Activated CD4-positive, alpha-beta T cell treated with anti-CD3 and anti-CD28 coated beads for 24 hours (primary cell): ENCODE data around the gene AK3.

Experiments
- DNase-seq, 2 donors: peaks; one replicate each; pipeline ENCODE4 v3.0.0-alpha.2; 2020; ENCODE audit warnings: low read depth in 2 of 2

Gene AK3

DNA sequence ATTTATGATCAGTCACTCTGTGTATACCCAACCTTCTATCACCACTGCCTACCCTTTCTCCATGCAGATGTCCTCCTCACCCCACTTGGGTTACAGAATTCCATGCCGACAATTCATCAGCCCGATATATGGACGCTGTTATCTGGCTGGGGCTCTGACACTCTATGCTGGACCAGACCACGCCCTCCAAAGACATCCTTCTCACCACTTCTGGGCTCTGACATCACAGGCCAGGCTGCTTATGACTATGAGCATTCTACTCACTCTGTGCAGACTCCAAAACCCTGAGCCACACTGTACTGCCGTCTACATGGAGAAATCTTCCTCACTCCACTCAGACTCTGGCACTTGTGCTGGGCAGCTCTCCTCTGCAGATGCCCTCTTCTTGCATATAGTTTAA lies 7.6 kb upstream of the AK3 start:
- no peak for DNase-seq

DNA sequence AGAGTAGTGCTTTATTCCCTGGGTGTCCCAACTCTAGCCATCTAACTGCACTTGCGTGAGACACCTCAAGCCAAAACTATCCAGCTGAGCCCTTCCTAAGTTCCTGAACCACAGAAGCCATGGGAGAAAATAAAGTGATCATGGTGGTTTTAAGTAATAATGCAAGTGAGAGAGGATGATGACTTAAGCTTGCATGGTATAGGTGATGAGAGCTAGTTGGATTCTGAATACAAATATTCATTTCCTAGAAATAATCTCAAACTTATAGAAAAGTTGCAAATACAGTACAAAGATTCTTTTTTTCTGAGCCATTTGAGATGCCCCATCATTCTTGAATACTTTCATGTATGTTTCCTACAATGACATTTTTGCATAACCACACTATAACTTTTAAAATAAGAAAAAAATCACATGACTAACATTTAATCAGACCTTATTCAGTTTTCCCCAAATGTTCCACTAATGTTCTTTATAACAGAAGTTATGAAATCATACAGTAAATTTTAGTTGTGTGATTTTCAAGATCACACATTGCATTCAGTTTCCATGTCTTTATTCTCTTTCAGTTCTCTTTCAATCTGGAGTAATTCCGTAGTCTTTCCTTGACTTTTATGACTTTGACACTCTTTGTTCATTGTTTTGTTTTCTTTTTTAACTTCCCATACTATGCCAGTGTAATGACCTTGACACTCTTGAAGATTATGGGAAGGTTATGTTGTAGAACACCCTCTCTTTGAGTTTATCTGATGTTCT lies 5.5 kb upstream of the AK3 start:
- DNase-seq = no peak

- DNase-seq = no peak
Measured at GRCh38 chr9:4743131-4743875, 2.3 kb upstream of the AK3 start.

DNA sequence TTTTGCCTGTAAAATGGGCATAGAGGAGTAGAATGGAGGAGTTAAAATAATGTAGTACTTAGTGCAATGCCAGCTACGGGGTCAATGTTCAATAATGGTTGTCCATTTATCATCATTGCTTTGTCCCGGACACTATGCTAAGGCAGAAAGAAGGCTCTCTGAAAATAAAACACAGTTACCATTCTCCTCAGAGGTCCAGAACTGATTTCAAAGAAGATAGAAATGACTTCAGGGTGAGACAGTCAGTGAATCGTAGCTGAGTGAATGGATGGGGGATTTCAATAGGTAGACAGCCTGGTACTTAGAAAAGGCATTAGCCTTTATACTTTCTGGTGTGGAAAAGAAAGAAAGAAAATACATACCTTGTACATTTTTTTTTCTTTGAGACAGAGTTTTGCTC lies 1.2 kb upstream of the AK3 start:
- no peak for DNase-seq

- no peak for DNase-seq
Measured at GRCh38 chr9:4741365-4742089, 525 bp upstream of the AK3 start.

DNA sequence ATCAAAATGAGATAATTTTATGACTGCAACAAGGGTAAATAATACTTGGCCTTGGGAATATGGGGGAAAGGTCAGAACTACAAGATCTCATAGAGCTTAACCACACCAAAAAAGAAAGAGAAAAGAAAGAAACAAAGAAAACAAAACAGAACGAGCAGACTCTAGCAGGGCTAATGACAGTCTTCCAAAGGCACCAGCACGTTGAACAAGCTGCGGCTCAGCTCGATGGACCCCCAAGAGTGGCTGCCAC lies 689 bp downstream of the AK3 start:
- DNase-seq = no peak

GRCh38 chr9:4739587-4740387 lies 1.2 kb downstream of the AK3 start:
- no peak for DNase-seq

GRCh38 chr9:4738866-4739586 lies 2.0 kb downstream of the AK3 start:
- DNase-seq = no peak

- DNase-seq = no peak
Measured at GRCh38 chr9:4734150-4734549, 6.9 kb downstream of the AK3 start.

GRCh38 chr9:4732890-4733289 lies 8.1 kb downstream of the AK3 start:
- no peak for DNase-seq

DNA sequence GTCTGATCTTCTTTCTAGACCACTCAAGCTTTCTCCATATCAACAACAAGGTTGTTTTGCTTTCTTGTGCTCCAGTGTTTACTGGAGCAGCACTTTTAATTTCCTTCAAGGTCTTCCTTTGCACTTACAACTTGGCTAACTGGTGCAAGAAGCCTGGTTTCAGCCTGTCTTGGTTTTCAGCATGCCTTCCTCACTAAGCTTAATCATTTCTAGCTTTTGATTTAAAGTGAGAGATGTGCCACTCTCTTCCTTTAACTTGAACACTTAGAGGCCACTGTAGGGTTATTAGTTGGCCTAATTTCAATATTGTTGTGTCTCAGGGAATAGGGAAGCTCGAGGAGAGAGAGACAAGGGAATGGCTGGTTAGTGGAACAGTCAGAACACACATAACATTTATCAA lies 13.4 kb downstream of the AK3 start:
- DNase-seq = no peak

GRCh38 chr9:4725706-4726442 lies 15.1 kb downstream of the AK3 start:
- DNase-seq = no peak

DNA sequence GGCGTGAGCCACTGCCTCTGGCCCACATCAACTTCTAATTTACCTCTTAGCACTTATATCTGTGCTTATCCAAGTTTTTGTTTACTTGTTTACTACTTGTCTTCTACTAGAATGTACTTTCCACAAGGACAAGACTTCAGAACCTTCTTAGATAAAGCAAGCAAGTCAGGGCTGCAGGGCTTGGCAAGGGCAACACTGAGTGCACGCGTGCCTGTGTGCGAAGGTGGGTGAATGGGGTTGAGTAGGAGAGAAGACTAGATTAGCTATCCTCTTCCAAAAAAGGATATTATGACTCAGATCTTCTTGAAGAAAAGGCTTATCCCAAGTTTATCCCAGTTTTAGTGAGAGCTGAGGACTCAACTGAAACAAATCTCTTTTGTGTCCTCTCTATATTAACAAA lies 19.3 kb downstream of the AK3 start:
- DNase-seq = no peak

GRCh38 chr9:4718911-4719310 lies 22.1 kb downstream of the AK3 start:
- DNase-seq = no peak

DNA sequence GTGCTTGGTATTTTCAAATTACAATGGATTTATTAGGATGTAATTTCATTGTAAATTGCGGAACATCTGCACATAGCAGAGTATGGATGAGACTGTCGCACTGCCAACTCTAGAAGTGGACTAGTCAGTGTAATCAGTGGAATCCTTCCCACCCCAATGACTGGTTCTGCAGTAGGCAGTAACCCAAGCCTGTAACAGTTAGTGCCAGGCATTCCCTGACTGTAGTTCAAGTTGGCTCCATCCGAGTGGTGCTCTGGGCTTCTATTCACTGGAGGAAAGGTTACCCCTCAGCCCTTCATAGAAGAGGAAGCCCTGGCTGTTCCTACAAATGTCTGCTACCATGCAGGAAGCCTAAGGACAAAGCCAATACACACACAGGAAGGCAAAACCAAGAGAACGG lies 23.2 kb downstream of the AK3 start:
- DNase-seq = no peak

- DNase-seq = no peak
Measured at GRCh38 chr9:4716163-4716562, 24.8 kb downstream of the AK3 start.

DNA sequence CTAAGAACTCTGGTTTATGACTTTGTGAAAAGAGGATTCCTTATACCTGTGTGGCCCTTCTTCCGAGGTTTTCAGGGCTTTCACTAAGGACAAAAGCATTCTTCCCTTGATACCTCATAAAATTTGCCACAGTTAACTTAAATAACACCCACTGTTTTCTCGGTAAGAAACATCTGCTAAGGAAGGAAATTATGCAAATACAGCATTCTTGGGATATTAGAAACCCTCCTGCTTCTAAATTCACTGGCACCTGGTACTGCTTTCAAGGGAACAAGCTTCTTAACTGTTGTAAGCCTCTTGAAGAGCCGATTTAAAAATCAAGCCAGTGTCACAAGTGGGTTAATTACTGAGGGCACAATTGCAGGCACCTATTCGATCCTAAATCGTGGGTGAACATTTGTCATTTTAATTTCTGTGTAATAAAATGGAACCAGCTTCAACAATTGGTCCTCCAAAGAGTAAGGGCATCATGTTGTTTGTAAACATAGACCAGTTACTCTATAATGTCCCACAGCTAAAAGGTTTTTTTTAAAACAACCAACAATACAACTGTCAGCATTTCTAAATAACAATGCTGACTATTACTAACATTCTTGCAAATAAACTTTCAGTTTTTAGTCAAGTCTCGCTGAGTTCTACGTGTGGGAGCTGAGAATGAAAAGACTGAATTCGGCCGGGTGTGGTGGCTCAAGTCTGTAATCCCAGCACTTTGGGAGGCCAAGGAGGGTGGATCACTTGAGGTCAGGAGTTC lies 26.6 kb downstream of the AK3 start:
- no peak for DNase-seq

DNA sequence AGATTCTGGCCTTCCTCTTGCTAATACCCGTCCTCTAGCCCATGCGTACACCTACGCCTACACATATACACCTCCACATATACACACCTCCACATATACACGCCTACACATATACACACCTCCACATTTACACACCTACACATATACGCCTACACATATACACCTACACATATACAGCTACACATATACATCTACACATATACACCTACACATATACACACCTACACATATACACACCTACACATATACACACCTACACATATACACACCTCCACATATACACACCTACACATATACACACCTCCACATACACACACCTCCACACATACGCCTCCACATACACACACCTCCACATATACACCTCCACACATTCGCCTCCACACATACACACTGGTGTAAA lies 27.2 kb downstream of the AK3 start:
- DNase-seq = no peak

- DNase-seq = no peak
Measured at GRCh38 chr9:4709380-4709779, 31.6 kb downstream of the AK3 start.

DNA sequence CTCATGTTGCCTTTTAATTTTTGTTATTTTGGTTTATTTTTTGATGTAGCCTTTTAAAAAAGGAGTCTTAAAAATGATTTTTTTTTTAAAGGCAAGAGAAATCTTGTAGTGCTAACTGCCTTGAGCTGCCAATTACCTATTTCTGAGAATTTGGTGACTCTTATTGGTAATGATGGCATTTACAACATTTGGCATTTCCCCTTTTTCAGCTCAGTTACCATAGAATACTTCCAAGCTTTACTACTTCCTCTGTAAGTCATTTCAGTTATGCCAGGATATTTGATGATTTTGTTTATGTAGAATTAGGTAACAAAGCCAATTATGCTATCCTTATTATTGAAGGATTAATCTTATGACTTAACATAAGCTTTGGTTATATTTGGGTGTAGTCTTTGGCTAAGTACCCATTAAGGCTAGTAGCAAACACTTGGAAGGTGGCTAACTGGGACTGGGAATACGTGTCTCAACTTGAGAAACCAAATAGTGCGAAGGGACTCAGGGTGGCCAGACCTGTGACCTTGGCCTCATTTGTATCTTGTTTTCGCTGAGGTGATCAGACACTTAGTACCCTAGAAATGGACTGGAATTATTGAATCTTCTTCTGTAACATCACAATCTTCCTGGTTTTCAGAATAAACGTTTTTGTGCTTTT lies 33.9 kb downstream of the AK3 start:
- no peak for DNase-seq
